Endodermal cell (in vitro differentiated cells): Measurements from ENCODE around the gene IFT74. TPM values are rescaled to one million over a fixed set of nuclear protein-coding genes. Genes with fewer than 3 reads are reported as not detected.

ENCODE experiments used
- DNase-seq: peaks from one replicate; pipeline ENCODE4 v3.0.0-alpha.2; 2017
- H3K27ac ChIP-seq: 2 replicates; pipeline ENCODE4 v1.5.1; 2013; ENCODE audit warnings: mild to moderate bottlenecking, low read depth, low read length, moderate library complexity
- H3K27me3 ChIP-seq: 2 replicates; pipeline ENCODE4 v1.6.1; 2013; ENCODE audit warnings: mild to moderate bottlenecking, low read length, moderate library complexity; ENCODE audit not compliant: insufficient read depth, control insufficient read depth, poor library complexity, severe bottlenecking
- H3K36me3 ChIP-seq: 2 replicates; pipeline ENCODE4 v1.7.0; 2013; ENCODE audit warnings: mild to moderate bottlenecking, low read length, moderate library complexity; ENCODE audit not compliant: control insufficient read depth, insufficient read depth
- H3K4me1 ChIP-seq: one replicate; pipeline ENCODE4 v1.7.0; 2013; ENCODE audit warnings: low read length; ENCODE audit not compliant: control insufficient read depth, insufficient read depth
- H3K4me3 ChIP-seq: 2 replicates; pipeline ENCODE4 v1.5.1; 2013; ENCODE audit warnings: mild to moderate bottlenecking, low read length, moderate library complexity
- H3K9ac ChIP-seq: 2 replicates; pipeline ENCODE4 v1.6.1; 2013; ENCODE audit warnings: mild to moderate bottlenecking, low read length, moderate library complexity; ENCODE audit not compliant: poor library complexity, severe bottlenecking; ENCODE audit errors: extremely low read depth
- H3K9me3 ChIP-seq: 2 replicates; pipeline ENCODE4 v1.6.1; 2013; ENCODE audit warnings: mild to moderate bottlenecking, low read length, moderate library complexity; ENCODE audit not compliant: control insufficient read depth
- H3K27ac Mint-ChIP-seq: 2 replicates; pipeline ENCODE4 v1.8.0; 2020; ENCODE audit warnings: mixed read lengths
- H3K27me3 Mint-ChIP-seq: 2 replicates; pipeline ENCODE4 v1.8.0; 2021; ENCODE audit warnings: mild to moderate bottlenecking, mixed read lengths; ENCODE audit not compliant: insufficient read depth
- H3K36me3 Mint-ChIP-seq: 2 replicates; pipeline ENCODE4 v1.8.0; 2020; ENCODE audit warnings: low read depth, mixed read lengths
- H3K4me1 Mint-ChIP-seq: 2 replicates; pipeline ENCODE4 v1.8.0; 2020; ENCODE audit warnings: mixed read lengths
- H3K4me3 Mint-ChIP-seq: 2 replicates; pipeline ENCODE4 v1.8.0; 2020; ENCODE audit warnings: mild to moderate bottlenecking, moderate library complexity, mixed read lengths
- H3K9me3 Mint-ChIP-seq: 2 replicates; pipeline ENCODE4 v1.8.0; 2020; ENCODE audit warnings: mild to moderate bottlenecking, mixed read lengths
- WGBS, 2 experiments: methylation state at CpG; one replicate each; pipeline versions ENCODE4 v1.1.5 to v1.1.7; 2013; ENCODE audit warnings: missing lambda C conversion rate in 2 of 2, mixed read lengths in 1 of 2; ENCODE audit not compliant: insufficient coverage in 1 of 2, insufficient read length in 1 of 2; 5-methylcytosine and 5-hydroxymethylcytosine counted together
- total RNA-seq, 2 donors: library from RNA; stranded (reverse); fragmentation: NEBNext Ultra II Directional in 1 of 2; extraction: Animal tissue kit (Norgen Biotek cat#: 25700) in 1 of 2; gene quantifications; 2 replicates in 1 of 2; 3 replicates in 1 of 2; pipeline ENCODE4 v1.2.1, GENCODE V29; 2021
- TF ChIP-seq, protein P1 (sequence below): fragments of 200-600 bp; sonication (generic); conservative IDR thresholded peaks from 2 replicates; pipeline ENCODE4 v1.5.0; 2021; ENCODE audit warnings: antibody characterized with exemption, mild to moderate bottlenecking

IFT74 gene
- total RNA-seq, 2 donors from 2014 or later, result 17.6 to 28.5 TPM

- DNase-seq, result no peak
- H3K27me3 ChIP-seq, result no peaks in the 10 kb centered on the region
- no peaks in the 10 kb centered on the region for H3K9me3 ChIP-seq
- H3K27ac ChIP-seq, result no peak overlapping the region
- H3K4me1 Mint-ChIP-seq, result no peaks in the 10 kb centered on the region
- no peak overlapping the region for H3K9ac ChIP-seq
- TF ChIP-seq, protein P1, sequence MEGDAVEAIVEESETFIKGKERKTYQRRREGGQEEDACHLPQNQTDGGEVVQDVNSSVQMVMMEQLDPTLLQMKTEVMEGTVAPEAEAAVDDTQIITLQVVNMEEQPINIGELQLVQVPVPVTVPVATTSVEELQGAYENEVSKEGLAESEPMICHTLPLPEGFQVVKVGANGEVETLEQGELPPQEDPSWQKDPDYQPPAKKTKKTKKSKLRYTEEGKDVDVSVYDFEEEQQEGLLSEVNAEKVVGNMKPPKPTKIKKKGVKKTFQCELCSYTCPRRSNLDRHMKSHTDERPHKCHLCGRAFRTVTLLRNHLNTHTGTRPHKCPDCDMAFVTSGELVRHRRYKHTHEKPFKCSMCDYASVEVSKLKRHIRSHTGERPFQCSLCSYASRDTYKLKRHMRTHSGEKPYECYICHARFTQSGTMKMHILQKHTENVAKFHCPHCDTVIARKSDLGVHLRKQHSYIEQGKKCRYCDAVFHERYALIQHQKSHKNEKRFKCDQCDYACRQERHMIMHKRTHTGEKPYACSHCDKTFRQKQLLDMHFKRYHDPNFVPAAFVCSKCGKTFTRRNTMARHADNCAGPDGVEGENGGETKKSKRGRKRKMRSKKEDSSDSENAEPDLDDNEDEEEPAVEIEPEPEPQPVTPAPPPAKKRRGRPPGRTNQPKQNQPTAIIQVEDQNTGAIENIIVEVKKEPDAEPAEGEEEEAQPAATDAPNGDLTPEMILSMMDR, result no peak
- H3K4me3 ChIP-seq, result no peak overlapping the region
- peaks cover 59% of the 10 kb centered on the region for H3K36me3 Mint-ChIP-seq
- H3K36me3 ChIP-seq, result peaks cover 90% of the 10 kb centered on the region
- H3K27me3 Mint-ChIP-seq, result no peaks in the 10 kb centered on the region
- no peaks in the 10 kb centered on the region for H3K4me1 ChIP-seq
- H3K4me3 Mint-ChIP-seq, result no peak overlapping the region
- WGBS, 2 experiments, result 98 to 100% methylated on average over 3 to 4 of the region's 4 CpGs
- no peaks in the 10 kb centered on the region for H3K9me3 Mint-ChIP-seq
- no peak overlapping the region for H3K27ac Mint-ChIP-seq
Measured at GRCh38 chr9:26925609-26926008, 30.6 kb upstream of the IFT74 start.

GRCh38 chr9:26928902-26929495, 27.2 kb upstream of the IFT74 start:
- H3K36me3 Mint-ChIP-seq, result peaks cover 51% of the 10 kb centered on the region
- no peaks in the 10 kb centered on the region for H3K27me3 Mint-ChIP-seq
- TF ChIP-seq, protein P1, result no peak
- WGBS, 2 experiments, result 95 to 96% methylated on average over 5 to 8 of the region's 8 CpGs
- no peak for DNase-seq
- H3K4me1 Mint-ChIP-seq, result no peaks in the 10 kb centered on the region
- H3K4me3 Mint-ChIP-seq, result no peak overlapping the region
- H3K27ac ChIP-seq, result no peak overlapping the region
- no peaks in the 10 kb centered on the region for H3K9me3 ChIP-seq
- no peaks in the 10 kb centered on the region for H3K27me3 ChIP-seq
- no peak overlapping the region for H3K9ac ChIP-seq
- no peaks in the 10 kb centered on the region for H3K4me1 ChIP-seq
- H3K4me3 ChIP-seq, result no peak overlapping the region
- H3K27ac Mint-ChIP-seq, result no peak overlapping the region
- peaks cover 80% of the 10 kb centered on the region for H3K36me3 ChIP-seq
- no peaks in the 10 kb centered on the region for H3K9me3 Mint-ChIP-seq

- H3K4me3 Mint-ChIP-seq, result no peak overlapping the region
- Histone ChIP-seq H3K9ac (no peak overlapping the region), H3K36me3 (peaks cover 44% of the 10 kb centered on the region), H3K4me3 (no peak overlapping the region), H3K4me1 (no peaks in the 10 kb centered on the region), H3K27me3 (no peaks in the 10 kb centered on the region), H3K27ac (no peak overlapping the region), H3K9me3 (peaks cover 19% of the 10 kb centered on the region)
- H3K9me3 Mint-ChIP-seq, result peaks cover 4% of the 10 kb centered on the region
- no peak for DNase-seq
- H3K36me3 Mint-ChIP-seq, result peaks cover 34% of the 10 kb centered on the region
- no peaks in the 10 kb centered on the region for H3K27me3 Mint-ChIP-seq
- H3K4me1 Mint-ChIP-seq, result peaks cover 7% of the 10 kb centered on the region
- peak overlapping the region; percentile 90 for H3K27ac Mint-ChIP-seq
- TF ChIP-seq, protein P1, result no peak
Measured at GRCh38 chr9:26935847-26936246, 20.4 kb upstream of the IFT74 start.
